HepG2 (cell line): ENCODE measurements around the gene C2orf78.

ENCODE experiments used
- MAFK ChIP-seq, 2 experiments: IDR thresholded peaks in 1 of 2; conservative IDR thresholded peaks in 1 of 2; 2 replicates each; pipeline ENCODE4 v1.6.1; 2011; ENCODE audit warnings: improper control_type of control experiment in 2 of 2, low read length in 2 of 2
- TF ChIP-seq, protein P1 (sequence below): sonication (generic); formaldehyde crosslinking; IDR thresholded peaks from 2 replicates; pipeline ENCODE4 v1.5.0; 2020; ENCODE audit warnings: mild to moderate bottlenecking, missing genetic modification reagents, moderate library complexity

DNA sequence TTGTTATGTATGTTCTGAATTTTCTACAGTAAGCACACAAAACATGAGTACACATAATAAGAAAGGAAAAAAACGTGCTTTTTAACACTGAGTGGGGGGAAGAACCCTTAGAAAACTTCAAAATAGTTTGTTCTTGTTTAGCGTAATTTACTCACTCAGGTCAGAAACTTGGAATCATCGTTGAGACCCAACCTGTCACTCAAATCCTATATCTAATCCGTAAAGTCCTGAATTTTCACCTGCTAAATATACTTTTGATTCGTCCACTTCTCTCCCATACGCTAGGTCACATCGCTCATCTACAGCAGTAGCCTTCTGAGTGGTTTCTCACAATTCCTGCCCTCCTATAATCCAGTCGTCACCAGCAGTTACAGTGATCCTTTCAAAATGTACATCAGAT is 47.6 kb upstream of the C2orf78 start:
- TF ChIP-seq MAFK (conservative IDR thresholded peaks at IDR 0.05 in 1 of 2, IDR thresholded peaks at IDR 0.05 in 1 of 2; ENCODE audit: low read length in 2 of 2) = no peak
- TF ChIP-seq, protein P1, sequence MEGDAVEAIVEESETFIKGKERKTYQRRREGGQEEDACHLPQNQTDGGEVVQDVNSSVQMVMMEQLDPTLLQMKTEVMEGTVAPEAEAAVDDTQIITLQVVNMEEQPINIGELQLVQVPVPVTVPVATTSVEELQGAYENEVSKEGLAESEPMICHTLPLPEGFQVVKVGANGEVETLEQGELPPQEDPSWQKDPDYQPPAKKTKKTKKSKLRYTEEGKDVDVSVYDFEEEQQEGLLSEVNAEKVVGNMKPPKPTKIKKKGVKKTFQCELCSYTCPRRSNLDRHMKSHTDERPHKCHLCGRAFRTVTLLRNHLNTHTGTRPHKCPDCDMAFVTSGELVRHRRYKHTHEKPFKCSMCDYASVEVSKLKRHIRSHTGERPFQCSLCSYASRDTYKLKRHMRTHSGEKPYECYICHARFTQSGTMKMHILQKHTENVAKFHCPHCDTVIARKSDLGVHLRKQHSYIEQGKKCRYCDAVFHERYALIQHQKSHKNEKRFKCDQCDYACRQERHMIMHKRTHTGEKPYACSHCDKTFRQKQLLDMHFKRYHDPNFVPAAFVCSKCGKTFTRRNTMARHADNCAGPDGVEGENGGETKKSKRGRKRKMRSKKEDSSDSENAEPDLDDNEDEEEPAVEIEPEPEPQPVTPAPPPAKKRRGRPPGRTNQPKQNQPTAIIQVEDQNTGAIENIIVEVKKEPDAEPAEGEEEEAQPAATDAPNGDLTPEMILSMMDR (CRISPR knock-in tag) = no peak
